HG02852 (cell line): ENCODE data around the gene EAF2.
"Not testable (repeated sequence)": the region's sequence is repeated elsewhere in the genome, so short reads cannot be mapped to it uniquely, and the experiment has no call there.

Experiments
- ATAC-seq: cut with Tn5 transposase; IDR thresholded peaks from one replicate; pipeline ENCODE4 v1.9.1; 2021; ENCODE audit warnings: mild to moderate bottlenecking, moderate library complexity; ENCODE audit not compliant: unreplicated experiment

Gene EAF2

DNA sequence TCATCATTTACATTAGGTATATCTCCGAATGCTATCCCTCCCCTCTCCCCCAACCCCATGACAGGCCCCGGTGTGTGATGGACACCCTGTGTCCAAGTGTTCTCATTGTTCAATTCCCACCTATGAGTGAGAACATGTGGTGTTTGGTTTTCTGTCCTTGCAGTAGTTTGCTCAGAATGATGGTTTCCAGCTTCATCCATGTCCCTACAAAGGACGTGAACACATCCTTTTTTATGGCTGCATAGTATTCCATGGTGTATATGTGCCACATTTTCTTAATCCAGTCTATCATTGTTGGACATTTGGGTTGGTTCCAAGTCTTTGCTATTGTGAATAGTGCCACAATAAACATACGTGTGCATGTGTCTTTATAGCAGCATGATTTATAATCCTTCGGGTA is 22.8 kb downstream of the EAF2 start:
- ATAC-seq: not testable (repeated sequence)

DNA sequence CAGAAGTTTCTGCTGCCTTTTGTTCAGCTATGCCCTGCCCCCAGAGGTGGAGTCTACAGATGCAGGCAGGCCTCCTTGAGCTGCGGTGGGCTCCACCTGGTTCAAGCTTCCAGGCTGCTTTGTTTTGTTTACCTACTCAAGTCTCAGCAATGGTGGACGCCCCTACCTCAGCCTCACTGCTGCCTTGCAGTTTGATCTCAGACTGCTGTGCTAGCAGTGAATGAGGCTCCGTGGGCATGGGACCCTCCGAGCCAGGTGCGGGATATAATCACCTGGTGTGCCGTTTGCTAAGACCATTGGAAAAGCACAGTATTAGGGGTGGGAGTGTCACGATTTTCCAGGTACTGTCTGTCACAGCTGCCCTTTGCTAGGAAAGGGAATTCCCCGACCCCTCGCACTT is 28.2 kb downstream of the EAF2 start:
- ATAC-seq: not testable (repeated sequence)

DNA sequence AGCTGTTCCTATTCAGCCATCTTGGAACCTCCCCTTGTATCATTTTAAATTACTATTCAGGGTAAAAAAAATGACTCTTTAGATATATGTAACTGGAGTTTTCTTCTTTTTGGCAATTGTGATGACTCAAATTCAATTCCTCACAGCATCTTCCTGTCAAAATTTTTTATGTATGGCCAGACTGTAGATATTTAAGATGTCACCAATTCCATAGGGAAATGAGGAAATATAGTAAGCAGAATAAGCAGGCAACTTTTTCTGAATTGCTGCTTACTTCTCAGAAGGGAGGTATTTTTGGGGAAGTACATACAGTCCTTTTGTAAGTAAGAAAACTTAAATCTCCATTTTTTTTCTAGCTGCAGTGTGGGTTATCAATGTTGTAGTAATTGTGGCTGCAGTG is 28.8 kb downstream of the EAF2 start:
- ATAC-seq: no peak

DNA sequence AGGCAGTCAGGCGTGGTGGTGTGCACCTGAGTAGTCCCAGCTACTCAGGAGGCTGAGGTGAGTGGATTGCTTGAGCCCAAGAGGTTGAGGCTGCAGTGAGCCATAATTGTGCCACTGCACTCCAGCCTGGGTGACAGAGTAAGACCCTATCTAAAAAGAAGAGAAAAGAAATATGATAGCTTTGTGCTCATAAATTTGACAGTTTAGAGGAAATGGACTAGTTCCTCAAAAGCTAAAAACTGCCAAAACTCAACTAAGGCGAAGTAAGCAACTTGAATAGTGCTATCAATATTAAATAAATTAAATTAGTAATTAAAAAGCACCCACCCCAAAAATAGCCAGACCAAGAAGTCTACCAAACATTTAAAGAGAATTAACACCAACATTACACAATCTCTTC is 34.7 kb downstream of the EAF2 start:
- no peak for ATAC-seq

DNA sequence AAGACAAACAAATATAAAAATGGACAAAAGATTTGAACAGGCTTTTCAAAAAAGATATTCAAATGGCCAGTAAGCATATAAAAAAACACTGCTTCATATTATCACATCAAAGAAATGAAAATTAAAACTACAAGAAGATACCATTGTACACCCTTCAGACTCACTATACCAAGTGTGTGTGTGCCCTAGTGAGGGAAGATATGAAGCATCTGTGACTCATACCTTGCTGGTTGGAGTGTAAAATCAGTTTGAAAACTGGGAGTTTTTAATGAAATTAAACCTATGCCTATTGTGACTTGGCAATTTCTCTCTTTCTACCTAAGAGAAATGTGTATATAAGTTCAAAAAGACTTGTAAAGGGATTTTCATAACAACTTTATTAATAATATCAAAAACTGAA is 35.7 kb downstream of the EAF2 start:
- no peak for ATAC-seq

DNA sequence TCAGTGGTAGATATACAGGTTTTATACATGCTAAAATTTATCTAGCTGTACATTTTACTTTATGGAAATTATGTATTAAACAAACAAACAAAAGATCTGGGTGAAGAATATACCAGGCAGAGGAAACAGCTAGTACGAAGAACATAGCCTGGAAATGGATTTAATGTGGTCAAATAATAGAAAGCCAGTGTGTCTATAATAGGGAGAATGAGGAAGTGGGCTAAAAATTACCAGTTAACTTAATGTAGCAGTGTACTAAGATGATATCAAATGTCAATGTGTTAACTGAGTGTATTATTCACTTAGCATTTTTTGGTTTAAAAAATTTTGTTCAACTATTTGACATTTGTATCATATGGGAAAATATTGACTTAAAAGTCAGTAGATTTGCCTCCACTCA is 36.4 kb downstream of the EAF2 start:
- ATAC-seq: no peak

DNA sequence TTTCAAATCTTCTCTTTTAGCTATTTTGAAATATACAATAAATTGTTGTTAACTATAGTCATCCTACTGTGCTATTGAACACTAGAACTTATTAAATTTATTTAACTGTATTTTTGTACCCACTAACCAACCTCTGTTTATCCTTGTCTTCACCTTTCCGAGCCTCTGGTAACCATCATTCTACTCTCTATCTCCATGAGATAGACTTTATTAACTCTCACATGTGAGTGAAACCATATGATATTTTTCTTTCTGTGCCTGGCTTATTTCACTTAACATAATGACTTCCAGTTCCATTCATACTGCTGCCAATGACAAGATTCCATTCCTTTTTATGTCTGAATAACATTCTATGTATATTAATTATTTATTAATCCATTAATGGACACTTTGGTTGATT is 43.4 kb downstream of the EAF2 start:
- ATAC-seq: no peak

DNA sequence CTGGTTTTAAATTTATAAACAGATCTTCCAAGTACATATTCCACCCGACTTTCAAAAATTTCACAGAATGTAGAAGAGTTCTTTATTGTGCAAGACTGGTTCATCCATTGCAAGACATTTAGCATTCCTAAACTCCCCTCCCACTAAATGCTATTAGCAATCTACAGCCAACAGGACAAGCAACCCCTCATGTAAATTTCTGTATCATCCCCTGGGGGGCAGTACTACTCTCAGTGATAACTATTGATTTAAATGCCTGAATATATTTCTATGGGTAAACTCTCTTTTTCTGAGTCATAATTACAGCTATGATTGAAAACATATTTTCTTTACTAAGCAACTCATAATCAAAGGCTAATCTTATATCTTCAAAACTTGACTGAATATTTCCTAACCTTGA is 48.5 kb downstream of the EAF2 start:
- ATAC-seq: no peak

DNA sequence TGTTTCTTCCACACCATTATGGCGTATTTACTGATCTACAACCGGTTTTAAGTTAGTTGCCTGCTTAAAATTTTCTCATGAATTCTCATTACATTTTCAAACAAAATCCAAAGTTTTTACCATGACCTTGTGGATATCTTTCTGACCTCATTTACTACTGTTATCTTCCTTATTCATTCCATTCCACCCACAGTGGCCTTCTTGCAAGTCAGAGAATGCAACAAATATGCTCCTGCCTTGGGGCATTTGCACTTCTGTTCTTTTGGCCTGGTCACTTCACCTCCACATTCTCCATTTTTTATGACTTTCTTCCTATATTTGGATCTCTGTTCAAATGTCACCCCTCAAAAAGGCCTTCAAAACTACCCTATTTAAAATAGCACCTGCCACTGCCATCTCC is 50.4 kb downstream of the EAF2 start:
- ATAC-seq: no peak

DNA sequence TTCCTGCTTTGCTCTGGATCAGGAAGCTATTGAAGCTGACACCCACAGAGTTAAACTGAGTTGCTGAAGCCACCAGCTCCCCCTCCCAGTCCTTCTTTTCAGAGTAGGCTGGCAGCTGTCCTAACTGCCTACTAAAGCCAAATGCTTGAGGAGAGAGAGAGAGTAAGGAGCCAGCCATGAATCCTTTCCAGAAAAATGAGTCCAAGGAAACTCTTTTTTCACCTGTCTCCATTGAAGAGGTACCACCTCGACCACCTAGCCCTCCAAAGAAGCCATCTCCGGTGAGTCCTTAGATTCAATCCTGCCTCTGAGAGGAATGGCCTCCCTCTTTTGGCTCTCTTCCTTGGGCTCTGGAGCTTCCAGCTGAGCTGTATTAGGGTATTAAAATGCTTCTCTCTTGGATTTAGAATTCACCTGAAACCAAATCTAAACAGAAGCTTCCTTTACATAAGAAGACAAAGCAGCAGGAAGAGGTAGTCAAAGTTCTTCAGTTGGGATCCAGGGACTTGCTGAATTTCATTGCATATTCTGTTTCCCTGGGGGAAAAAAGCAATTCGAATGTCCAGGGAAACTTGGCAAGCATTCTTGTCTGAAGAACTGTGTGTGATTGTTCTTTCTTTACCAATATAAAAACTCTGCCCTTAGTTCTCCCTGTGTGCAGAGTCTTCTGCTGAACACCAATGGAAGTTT is 59.4 kb downstream of the EAF2 start, which contains the start of gene SLC15A2:
SLC15A2 (plus strand) TSS at position 101 of the 690 bp plus-strand sequence; CDS start at position 177, 76 bp downstream.
- no peak for ATAC-seq

DNA sequence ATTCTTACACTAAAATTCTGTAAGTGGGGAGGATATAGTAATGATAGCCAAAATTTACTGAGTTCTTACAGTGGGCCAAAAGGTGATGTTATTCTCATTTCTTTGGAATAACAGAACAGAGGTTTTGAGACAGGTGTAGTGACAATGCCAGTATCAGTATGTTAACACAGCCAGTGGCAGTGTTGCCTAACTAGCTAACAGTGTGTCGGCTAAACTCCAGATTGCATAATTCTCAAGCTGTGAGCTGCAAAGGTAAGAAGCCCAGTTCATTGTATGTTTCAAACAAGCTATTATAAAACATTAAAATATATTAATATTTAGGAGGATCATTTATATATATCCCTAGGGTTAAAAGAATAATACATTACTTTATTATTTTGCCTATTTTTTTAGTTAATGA is 60.1 kb downstream of the EAF2 start:
- ATAC-seq: no peak

DNA sequence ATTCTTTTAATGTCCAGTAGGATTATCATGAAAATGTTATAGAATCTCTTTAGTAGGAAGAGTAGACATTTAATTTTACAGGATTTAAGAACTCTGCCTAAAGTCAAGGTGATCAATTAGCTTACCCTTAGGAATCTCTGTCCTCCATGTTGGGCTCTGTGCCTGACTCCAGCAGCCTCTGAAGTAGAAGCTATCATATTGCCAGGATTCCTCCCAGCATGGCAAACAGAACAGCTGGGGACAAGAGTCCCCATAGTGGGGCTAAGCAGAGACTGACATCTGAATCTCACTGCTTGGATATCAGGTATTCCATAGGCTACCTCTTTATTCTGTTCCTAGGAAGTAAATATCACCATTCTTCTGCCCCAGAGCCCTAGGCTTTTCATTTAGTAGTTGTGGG is 60.7 kb downstream of the EAF2 start:
- ATAC-seq: no peak

DNA sequence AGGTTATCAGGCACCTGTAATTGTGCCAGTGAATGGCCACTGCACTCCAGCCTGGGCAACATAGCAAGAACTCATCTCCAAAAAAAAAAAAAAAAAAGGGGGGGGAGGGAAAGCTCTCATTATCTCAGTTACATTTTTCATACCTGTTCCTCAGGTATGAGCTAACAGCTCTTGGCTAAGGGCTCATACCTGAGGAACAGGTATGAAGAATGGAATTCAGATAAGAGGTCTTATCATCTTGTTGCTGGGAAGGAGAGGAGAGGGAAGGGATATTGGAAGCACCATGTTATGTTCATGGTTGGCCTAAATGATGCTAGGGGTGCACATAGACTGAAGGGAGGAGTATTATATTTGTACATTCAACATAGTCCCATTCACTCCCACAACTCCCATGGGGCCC is 61.8 kb downstream of the EAF2 start:
- ATAC-seq: no peak

DNA sequence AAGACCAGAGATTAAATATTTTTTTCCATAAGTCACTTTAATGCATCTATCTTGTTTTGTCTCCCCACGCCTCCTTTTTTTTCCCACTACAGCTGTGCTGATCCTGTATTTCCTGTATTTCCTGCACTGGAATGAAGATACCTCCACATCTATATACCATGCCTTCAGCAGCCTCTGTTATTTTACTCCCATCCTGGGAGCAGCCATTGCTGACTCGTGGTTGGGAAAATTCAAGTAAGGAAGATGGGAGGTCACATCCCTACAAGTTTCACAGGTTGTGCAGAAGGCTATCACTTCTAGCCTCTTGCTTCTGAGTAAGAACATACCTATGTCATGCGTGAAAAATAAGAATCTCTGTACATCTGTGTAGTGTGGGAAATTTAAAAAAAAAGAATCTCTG is 62.3 kb downstream of the EAF2 start:
- no peak for ATAC-seq

DNA sequence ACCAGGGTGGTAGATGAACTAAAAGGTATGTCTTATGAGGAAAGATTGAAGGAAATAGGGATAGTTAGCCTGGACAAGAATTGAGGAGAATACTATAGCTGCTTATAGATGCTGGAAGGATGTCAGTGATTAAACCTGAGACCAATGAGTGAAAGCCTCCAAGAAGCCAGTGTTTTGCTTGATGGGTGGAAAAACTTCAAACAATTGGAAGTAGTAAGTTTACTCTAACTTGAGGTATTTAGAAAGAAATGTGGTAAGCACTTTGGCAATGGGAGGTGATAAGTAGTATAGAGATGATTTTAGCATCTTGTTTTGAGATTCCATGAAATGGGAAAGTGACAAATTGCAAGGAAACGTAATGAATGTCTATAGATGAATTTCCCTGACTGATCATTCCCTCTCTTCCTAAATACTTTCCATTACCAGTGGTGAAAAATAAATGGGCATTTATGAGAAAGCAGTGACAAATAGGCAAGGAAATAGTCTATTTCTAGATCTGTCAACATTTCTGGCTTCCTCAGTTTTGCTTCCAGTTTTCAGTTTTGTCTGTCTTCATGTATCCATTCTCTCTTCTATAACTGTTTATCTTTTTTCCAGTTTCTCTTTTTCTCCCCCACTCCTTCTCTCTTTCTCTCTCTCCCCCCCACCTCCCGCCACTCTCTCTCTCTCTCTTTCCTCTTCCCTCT is 78.4 kb downstream of the EAF2 start:
- no peak for ATAC-seq

DNA sequence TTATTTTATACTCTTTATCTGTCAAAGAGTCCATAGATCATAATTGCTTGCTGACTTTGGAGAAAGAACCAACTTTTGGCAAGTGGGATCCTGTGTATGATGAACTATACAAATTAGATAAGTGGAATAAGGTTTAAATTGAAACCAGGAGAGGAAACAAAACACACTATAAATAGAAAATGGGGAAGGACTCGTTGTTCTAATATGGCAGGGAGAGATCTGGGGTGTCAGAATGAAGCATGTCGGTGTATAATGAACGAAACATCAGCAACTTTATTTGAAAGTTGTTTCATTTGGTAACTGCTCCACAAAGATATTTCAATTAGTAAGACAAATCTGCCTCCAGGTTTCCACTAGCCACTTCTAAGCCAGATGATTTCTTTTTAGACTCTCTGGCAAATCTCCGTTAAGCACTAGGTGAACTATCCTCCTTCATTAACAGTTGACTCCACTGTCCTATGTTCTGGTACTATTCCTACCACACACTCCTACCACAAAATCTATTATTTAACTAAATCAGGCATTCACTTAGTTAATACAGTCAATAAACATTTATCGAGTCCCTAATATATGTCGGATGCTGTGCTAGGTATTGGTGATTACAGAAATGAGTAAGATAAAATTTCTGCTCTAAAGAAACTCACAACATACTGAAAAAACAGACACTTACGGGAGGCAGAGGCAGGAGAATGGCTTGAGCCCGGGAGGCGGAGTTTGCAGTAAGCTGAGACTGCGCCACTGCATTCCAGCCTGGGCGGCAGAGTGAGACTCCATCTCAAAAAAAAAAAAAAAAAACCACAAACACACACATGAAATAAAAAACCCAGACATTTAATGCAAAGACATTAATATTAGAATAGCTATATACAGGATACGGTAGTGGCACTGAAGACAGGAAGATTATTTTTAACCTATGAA is 79.3 kb downstream of the EAF2 start:
- no peak for ATAC-seq

DNA sequence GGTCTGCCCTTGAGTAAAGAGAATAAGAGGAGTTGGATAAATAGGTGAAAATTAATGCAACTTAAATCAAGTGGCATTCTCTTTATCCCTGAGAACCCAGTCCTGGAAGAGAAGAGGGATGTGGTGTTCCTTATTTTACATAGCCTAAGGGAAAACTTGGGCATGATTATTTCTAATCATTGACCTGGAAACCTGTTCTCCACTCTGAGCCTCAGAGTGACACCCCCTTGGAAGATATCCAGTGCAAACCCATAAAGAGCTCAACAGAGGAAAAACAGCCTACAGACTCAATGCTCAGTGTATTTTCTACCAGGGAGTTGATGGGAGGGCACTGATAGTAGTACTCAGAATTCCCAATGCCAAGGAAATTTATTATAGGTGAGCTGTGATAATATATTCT is 81.2 kb downstream of the EAF2 start:
- ATAC-seq: no peak

DNA sequence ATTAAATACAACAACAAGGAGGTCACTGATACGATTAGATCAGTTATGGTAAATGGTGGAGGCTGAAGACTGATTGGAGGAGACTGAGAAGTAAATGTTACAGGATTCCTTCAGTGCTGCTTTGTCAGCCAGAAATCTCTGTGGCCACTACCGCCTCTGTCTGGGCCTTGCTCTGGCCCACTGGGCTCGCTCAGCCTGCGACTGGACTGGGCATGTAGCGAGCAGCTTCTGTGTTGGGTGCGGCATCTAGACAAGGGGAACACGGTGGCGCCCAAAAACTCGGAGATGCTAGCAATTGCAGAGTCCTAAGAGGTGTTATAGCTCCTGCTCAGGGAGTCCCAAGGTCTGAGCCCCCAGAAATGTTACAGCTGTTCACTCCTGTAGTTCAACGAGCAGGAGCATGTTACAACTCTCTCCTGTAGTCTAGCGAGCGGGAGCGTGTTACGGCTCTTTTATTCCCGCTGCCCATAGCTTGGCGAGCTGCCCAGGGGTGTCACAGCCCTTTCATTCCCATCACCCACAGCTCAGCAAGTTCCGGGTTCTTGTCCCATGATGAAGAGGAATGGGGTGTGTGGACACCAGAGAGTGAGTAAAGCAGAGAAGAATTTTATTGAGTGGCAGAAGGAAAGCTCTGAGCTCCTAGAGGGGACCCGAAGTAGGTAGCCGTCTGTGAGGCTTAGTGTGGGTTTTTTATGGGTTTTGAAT is 83.9 kb downstream of the EAF2 start:
- ATAC-seq: no peak

DNA sequence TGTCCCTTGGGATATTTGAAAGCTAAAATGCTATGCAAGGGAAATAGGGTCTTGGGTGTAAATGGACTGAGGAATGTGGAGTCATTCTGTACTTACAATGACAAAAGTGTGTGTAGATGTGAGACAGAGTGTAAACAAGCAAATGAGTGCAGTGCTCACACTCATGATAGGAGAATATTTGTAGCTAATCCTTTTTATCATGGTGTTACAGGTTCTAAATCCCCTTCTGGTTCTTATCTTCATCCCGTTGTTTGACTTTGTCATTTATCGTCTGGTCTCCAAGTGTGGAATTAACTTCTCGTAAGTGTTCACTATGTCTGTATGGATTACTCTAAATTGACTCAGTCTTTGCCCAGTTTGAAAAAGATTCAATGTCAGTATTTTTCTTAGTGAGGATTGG is 89.7 kb downstream of the EAF2 start:
- ATAC-seq: no peak

DNA sequence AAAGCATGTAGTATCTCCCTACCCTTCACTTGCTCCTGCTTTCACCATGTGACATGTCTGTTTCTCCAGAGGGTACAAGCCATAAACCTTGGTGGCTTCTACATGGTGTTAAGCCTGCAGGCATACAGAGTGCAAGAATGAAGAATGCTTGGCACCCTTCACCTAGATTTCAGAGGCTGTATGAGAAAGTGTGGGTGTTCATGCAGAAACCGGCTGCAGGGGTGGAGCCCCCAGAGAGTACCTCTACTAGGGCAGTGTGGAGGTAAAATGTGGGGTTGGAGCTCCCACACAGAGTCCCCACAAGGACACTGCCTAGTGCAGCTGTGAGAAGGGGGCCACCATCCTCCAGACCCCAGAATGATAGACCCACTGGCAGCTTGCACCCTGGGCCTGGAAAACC is 91.4 kb downstream of the EAF2 start:
- ATAC-seq: no peak
